RKO (cell line): ENCODE measurements around the gene ARL4D.
"Not testable (repeated sequence)": the region's sequence is repeated elsewhere in the genome, so short reads cannot be mapped to it uniquely, and the experiment has no call there.

Source experiments
- DNase-seq: peaks from one replicate; pipeline ENCODE4 v3.0.0-alpha.2; 2016; ENCODE audit warnings: low spot score

Gene ARL4D

DNA sequence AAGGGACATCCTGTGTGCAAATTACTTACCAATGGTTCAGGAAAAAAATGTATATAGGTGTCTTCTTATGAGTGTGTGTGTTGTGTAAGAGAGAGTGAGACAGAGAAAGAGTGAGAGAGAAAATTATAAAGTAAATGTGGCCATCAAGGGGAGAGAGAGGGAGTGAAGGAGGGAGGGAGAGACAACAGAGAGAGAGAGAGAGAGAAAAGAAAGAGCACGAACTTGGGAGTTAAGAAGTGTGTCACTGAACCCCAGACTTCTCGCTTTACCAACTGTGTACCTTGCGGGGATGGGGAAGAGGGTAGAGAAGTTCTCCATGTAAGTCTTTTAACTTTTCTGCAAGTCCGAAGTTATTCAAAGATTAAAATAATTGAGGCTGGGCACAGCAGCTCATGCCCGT lies 28.8 kb upstream of the ARL4D start:
- DNase-seq = no peak

DNA sequence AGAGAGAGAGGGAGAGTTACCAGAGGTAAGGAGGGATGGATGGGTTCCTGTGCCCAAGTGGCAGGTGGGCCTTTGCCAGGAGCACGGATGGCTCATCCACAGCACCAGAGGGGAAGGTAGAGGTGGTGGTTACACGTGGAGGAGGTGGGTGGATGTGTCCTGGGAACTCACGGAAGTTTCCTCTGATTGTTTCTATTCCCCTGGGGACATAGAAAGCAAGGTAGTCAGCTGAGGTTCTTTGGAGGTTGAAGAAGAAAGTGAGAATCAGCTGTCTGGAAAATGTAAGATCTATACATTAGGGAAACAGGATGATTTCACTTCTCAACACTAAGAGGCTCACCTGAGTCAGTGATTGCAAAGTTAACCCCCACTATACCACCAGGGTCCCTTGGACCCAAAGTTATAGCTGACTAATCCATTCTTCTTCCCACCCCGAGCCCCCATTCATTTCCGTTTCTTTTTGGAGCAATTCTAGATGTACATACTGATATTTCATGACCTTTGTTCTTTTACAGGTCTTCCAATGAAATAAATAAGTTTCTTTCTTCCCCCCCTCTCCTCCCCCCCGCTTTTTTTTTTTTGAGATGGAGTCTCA lies 27.5 kb upstream of the ARL4D start:
- no peak for DNase-seq

DNA sequence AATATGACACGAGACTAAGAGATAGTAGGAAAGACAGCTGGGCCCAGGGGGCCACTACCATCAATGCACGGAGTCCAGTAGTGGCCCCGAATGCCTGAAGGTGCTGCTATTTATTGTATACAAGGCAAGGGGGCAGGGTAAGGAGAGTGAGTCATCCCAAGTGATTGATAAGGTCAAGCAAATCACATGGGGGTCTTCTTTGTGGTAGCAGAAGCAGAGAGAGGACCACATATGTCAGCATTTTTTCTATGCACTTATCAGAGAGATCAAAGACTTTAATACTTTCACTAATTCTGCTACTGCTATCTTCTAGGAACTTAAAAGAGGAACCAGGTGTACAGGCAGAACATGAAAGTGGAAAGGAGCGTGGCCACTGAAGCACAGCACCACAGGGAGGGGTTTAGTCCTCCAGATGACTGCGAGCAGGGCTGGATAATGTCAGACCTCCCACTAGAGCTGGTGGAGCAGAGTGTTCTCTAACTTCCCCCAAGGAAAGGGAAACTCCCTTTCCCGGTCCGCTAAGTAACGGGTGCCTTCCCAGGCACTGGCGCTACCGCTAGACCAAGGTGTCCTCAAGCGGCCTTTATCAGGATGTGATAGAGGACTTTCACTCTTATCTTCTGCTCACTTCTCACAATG lies 26.4 kb upstream of the ARL4D start:
- DNase-seq = no peak

- DNase-seq = no peak
Observed at GRCh38 chr17:43373356-43373755, 25.4 kb upstream of the ARL4D start.

GRCh38 chr17:43375915-43376314 lies 22.9 kb upstream of the ARL4D start:
- not testable (repeated sequence) for DNase-seq

GRCh38 chr17:43377056-43377810 lies 21.6 kb upstream of the ARL4D start:
- DNase-seq = no peak

DNA sequence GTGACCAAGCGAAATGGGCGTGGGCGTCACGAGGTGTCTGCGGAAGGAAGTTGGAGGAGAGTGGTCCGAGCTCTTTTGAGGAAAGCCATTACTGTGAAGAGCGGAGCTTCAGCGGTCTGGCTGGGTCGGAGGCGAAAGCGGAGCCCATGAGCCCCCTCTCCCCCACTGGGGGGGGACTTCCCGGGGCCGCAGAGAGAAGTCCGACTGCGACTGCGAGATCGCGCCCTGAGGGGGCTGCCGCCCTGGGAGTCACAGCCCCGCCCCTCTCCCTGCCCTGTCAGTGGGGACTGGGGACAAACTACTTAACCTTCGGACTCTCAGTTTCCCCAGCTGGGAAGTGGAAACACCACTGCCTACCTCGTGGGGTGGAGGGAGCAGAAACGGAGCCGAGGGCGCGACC lies 20.0 kb upstream of the ARL4D start:
- no peak for DNase-seq

DNA sequence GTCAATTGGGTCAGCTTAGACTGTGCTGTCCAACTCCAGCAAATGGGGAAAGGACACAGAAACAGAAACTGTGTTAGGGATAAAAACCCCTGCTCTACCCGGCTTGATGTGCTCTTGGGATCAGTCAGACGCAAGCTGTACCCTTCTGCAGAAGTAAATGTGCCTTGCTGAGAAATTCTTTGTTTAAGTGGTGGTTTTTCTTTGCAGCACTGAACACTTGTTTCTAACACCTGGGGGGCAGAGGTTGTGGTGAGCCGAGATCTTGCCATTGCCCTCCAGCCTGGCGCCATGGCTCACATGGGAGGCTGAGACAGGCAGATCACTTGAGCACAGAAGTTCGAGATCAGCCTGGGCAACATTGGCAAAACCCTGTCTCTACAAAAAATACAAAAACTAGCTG lies 18.5 kb upstream of the ARL4D start:
- no peak for DNase-seq

GRCh38 chr17:43381204-43381603 lies 17.6 kb upstream of the ARL4D start:
- DNase-seq = no peak

DNA sequence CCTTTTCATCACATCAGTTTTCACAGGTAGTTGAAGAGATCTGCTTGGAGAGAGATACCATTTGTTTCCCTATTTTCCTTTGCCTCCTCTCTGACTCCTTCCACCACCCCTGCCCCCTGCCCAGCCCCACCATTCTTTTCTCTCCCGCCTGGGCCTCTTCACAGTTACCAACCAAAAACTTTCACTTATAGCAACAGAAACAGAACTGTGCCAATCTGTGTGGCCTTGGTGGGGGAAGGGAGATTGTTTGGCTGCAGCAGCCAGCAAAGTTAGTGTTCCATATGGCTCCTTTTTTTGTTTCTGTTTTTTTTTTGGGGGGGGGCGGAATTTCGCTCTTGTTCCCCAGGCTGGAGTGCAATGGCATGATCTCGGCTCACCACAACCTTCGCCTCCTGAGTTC lies 17.2 kb upstream of the ARL4D start:
- DNase-seq = no peak

GRCh38 chr17:43382776-43383175 lies 16.0 kb upstream of the ARL4D start:
- no peak for DNase-seq

- no peak for DNase-seq
Observed at GRCh38 chr17:43383372-43383771, 15.4 kb upstream of the ARL4D start.

GRCh38 chr17:43383826-43384475 lies 14.8 kb upstream of the ARL4D start:
- DNase-seq = no peak

DNA sequence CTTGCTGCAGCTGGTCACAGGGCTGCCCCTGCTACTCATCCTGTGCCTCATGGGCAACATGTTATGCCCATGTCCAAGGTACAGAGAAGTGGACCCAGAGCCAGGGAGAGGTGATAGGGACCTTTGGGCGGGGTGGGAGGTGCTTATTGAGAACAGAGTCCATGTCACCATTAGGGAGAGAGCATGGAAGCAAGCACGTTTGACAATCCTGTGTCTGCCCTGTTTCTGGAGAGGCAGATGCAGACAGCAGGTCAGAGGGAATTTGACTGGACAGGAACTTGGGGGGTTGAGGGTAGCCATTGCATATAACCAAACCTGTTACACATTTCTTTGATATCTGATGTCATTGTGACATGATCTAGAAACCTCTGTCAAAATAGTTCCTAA lies 14.3 kb upstream of the ARL4D start:
- DNase-seq = no peak

DNA sequence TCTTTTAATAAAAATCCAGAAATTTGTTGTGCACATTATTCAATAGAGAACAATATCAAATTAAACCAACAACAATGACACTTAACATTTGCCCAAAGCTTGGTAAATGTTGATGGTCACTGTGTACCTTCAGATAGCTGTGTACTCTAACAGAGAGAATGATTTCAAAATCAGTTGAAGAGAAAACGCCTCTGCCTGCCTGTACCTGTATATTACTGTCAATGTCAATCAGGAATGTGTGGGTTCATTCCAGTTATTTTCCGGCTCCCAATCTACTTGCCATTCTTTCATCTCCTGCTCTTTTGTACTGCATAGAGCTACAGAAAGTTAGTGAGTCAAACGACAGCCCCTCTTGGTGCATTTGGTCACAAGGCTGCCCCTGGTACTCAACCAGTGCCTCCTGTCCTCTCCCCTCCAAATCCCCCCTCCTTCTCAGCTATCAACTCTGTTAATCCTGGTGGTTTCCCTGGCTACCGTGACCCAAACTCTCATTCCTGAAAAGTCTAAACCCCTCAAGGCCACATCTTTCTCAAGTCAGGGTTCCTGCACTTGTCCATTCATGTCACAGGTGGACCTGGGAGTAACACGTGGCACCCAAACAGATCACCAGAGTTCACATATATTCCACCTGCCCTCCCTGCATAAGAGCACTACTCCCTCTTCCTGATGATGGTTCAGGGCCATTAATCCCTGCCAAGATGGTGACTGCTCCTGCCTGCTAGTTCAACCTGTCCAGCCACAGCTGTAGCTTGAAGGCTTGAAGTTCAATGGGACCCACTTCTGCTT lies 13.6 kb upstream of the ARL4D start:
- no peak for DNase-seq

- DNase-seq = peak; percentile 97
Observed at GRCh38 chr17:43388359-43389045, 10.3 kb upstream of the ARL4D start.

- peak; percentile 88 for DNase-seq
Observed at GRCh38 chr17:43389046-43389947, 9.5 kb upstream of the ARL4D start.

GRCh38 chr17:43392397-43392796 lies 6.4 kb upstream of the ARL4D start:
- DNase-seq = no peak

GRCh38 chr17:43393944-43394482 lies 4.8 kb upstream of the ARL4D start:
- peak; percentile 87 for DNase-seq

GRCh38 chr17:43394696-43395095 lies 4.1 kb upstream of the ARL4D start:
- DNase-seq = not testable (repeated sequence)
